HL-60 (cell line): ENCODE data around the gene TBXAS1.

Experiments used
- DNase-seq, 2 experiments: peaks; one replicate each; pipeline ENCODE4 v3.0.0-alpha.2; 2010 to 2020; ENCODE audit warnings: low read depth in 1 of 2, low spot score in 1 of 2
- H3K27ac ChIP-seq: fragments of 250-450 bp; sonication (Bioruptor Pico); replicated peaks from 2 replicates; pipeline ENCODE4 v1.5.1; 2020; ENCODE audit warnings: mild to moderate bottlenecking, moderate library complexity
- H3K27me3 ChIP-seq: fragments of 250-450 bp; sonication (Bioruptor Pico); 2 replicates; pipeline ENCODE4 v1.5.1; 2021; ENCODE audit warnings: mild to moderate bottlenecking, moderate library complexity; ENCODE audit not compliant: insufficient read depth, poor library complexity, severe bottlenecking
- H3K4me3 ChIP-seq: replicated peaks from 2 replicates; pipeline ENCODE4 v1.5.1; 2011; ENCODE audit warnings: mild to moderate bottlenecking, control low read depth, low read length; ENCODE audit not compliant: insufficient read depth
- GABPA ChIP-seq: IDR thresholded peaks from 2 replicates; pipeline ENCODE4 v1.6.1; 2012; ENCODE audit warnings: low read depth
- POLR2AphosphoS5 ChIP-seq: IDR thresholded peaks from 2 replicates; pipeline ENCODE4 v1.6.1; 2012; ENCODE audit warnings: low read depth
- SPI1 ChIP-seq: IDR thresholded peaks from 2 replicates; pipeline ENCODE4 v1.6.1; 2012; ENCODE audit warnings: low read depth, mild to moderate bottlenecking, borderline replicate concordance
- TF ChIP-seq, protein P1 (sequence below): IDR thresholded peaks from 2 replicates; pipeline ENCODE4 v1.6.1; 2012; ENCODE audit warnings: low read depth; ENCODE audit not compliant: insufficient replicate concordance
- TF ChIP-seq, protein P2 (sequence below): IDR thresholded peaks from one replicate; pipeline ENCODE4 v1.5.1; 2011; ENCODE audit warnings: low read length, control low read depth, inconsistent platforms; ENCODE audit not compliant: insufficient read depth

Gene TBXAS1

DNA sequence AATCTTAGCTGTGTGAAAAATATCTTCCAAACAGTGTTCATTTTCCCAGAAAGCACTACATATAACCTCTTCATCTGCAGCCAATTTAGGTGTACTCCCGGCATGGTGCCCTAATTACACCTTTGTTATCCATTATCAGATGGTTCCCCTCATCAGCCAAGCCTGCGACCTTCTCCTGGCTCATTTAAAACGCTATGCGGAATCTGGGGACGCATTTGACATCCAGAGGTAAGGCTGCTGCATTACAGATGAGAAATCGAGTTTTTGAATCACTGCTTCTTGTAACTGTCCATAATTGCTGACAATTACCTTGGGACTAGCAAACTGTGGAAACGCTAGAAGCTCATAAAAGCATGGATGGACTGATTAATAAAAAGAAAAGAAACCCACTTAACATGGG lies 124.2 kb downstream of the TBXAS1 start:
- no peak for DNase-seq
- TF ChIP-seq SPI1 (no peak), GABPA (no peak), POLR2AphosphoS5 (no peak)
- TF ChIP-seq, protein P1, sequence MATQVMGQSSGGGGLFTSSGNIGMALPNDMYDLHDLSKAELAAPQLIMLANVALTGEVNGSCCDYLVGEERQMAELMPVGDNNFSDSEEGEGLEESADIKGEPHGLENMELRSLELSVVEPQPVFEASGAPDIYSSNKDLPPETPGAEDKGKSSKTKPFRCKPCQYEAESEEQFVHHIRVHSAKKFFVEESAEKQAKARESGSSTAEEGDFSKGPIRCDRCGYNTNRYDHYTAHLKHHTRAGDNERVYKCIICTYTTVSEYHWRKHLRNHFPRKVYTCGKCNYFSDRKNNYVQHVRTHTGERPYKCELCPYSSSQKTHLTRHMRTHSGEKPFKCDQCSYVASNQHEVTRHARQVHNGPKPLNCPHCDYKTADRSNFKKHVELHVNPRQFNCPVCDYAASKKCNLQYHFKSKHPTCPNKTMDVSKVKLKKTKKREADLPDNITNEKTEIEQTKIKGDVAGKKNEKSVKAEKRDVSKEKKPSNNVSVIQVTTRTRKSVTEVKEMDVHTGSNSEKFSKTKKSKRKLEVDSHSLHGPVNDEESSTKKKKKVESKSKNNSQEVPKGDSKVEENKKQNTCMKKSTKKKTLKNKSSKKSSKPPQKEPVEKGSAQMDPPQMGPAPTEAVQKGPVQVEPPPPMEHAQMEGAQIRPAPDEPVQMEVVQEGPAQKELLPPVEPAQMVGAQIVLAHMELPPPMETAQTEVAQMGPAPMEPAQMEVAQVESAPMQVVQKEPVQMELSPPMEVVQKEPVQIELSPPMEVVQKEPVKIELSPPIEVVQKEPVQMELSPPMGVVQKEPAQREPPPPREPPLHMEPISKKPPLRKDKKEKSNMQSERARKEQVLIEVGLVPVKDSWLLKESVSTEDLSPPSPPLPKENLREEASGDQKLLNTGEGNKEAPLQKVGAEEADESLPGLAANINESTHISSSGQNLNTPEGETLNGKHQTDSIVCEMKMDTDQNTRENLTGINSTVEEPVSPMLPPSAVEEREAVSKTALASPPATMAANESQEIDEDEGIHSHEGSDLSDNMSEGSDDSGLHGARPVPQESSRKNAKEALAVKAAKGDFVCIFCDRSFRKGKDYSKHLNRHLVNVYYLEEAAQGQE = no peak
- TF ChIP-seq, protein P2, sequence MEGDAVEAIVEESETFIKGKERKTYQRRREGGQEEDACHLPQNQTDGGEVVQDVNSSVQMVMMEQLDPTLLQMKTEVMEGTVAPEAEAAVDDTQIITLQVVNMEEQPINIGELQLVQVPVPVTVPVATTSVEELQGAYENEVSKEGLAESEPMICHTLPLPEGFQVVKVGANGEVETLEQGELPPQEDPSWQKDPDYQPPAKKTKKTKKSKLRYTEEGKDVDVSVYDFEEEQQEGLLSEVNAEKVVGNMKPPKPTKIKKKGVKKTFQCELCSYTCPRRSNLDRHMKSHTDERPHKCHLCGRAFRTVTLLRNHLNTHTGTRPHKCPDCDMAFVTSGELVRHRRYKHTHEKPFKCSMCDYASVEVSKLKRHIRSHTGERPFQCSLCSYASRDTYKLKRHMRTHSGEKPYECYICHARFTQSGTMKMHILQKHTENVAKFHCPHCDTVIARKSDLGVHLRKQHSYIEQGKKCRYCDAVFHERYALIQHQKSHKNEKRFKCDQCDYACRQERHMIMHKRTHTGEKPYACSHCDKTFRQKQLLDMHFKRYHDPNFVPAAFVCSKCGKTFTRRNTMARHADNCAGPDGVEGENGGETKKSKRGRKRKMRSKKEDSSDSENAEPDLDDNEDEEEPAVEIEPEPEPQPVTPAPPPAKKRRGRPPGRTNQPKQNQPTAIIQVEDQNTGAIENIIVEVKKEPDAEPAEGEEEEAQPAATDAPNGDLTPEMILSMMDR = no peak
- H3K27me3 ChIP-seq = no peaks in the 10 kb centered on the region
- H3K4me3 ChIP-seq = no peak overlapping the region
- no peak overlapping the region for H3K27ac ChIP-seq

DNA sequence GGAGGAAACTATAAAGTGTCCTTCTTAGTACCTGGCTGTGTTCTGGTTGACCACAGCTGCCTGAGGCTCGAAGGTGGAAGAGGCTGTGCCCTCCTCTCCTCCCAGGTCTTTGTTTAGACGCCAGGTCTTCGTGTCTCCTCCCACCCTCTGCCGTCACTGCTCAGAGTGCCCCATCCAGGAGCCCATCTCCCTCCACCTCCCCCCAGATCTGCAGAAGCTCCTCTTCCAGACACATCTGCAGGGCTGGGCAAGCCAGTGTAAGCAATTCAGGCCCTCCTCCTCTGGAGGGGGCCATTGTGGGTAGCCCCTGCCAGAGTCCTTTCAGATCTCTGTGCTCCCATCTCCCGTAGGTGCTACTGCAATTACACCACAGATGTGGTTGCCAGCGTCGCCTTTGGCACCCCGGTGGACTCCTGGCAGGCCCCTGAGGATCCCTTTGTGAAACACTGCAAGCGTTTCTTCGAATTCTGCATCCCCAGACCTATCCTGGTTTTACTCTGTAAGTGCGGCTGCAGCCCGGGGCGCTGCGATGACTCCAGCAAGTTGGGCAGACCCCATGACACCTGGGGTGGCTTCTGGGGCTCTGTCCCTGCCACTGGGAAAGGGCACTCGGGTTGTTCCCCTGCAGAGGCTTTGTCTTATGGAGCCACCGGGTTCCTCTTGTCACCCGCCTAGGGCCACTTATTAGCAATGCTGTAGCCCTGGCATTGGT lies 126.2 kb downstream of the TBXAS1 start:
- H3K4me3 ChIP-seq = no peak overlapping the region

DNA sequence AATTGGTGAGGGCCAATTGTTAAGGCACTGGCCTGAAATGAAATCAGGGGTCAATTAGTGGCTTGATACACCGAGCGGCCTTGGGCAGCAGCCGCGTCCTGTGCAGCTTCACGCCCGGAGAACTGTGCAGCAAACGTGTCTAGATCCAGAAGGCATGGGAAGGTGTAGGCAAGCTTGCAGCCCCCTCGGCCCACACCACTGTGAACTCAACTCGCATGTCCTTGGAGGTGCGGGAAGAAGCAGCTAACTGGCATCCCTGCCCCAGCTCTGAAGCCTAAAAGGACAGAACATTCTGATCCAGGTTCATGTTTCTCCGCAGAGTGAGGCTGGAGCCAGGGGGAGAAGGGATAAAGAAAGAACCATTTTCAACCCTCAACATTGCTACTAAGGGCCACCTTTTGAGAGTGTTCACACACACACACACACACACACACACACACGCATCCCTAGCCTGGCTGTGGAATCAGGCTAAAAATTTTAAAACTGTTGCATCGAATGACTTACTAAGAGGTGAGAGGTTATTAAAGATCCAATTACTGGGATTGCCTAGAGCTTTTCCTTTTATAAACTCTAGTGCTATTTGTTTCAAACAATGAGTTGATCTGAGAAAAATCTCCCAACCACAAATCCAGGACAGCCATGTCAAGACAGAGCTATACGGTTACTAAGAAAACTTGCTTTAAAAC lies 129.7 kb downstream of the TBXAS1 start:
- DNase-seq = no peak
- Histone ChIP-seq H3K4me3 (no peak overlapping the region), H3K27ac (no peak overlapping the region), H3K27me3 (no peaks in the 10 kb centered on the region)
- TF ChIP-seq SPI1 (no peak), POLR2AphosphoS5 (no peak), GABPA (no peak)
- TF ChIP-seq, protein P1 = no peak
- TF ChIP-seq, protein P2 = no peak

More for the DNA sequence above, 126.2 kb downstream of the TBXAS1 start:
- TF ChIP-seq GABPA = no peak
- TF ChIP-seq, protein P1 = no peak
- TF ChIP-seq, protein P2 = no peak
- TF ChIP-seq SPI1 = no peak
- no peak for TF ChIP-seq POLR2AphosphoS5
- Histone ChIP-seq H3K27me3 (no peaks in the 10 kb centered on the region), H3K27ac (no peak overlapping the region)
- no peak for DNase-seq
